HepG2 (cell line): ENCODE results near the gene PKIG. TPM values are rescaled to one million over a fixed set of nuclear protein-coding genes. Genes with fewer than 3 reads are reported as not detected.

Experiments used
- ATF1 ChIP-seq: IDR thresholded peaks from 2 replicates; pipeline ENCODE4 v1.6.1; 2016; ENCODE audit warnings: mild to moderate bottlenecking, control low read depth
- CCDC6 ChIP-seq: sonication (generic); formaldehyde crosslinking; IDR thresholded peaks from 2 replicates; pipeline ENCODE4 v1.8.1; 2022; ENCODE audit warnings: mild to moderate bottlenecking, missing genetic modification reagents, moderate library complexity
- KDM3A ChIP-seq: IDR thresholded peaks from 2 replicates; pipeline ENCODE4 v1.6.1; 2018; ENCODE audit warnings: low read depth, missing compliant biosample characterization
- MAFF ChIP-seq: IDR thresholded peaks from 2 replicates; pipeline ENCODE4 v1.6.1; 2011; ENCODE audit warnings: low read depth, low read length, improper control_type of control experiment
- NFKB2 ChIP-seq: sonication (generic); formaldehyde crosslinking; IDR thresholded peaks from 2 replicates; pipeline ENCODE4 v1.4.0; 2020; ENCODE audit warnings: missing genetic modification reagents, borderline replicate concordance
- REXO4 ChIP-seq: sonication (generic); formaldehyde crosslinking; IDR thresholded peaks from 2 replicates; pipeline ENCODE4 v1.8.0; 2022; ENCODE audit warnings: missing genetic modification reagents, mild to moderate bottlenecking, borderline replicate concordance
- RFX5 ChIP-seq: IDR thresholded peaks from 2 replicates; pipeline ENCODE4 v1.6.1; 2011; ENCODE audit warnings: low read depth, low read length, improper control_type of control experiment
- RXRA ChIP-seq: sonication (generic); formaldehyde crosslinking; IDR thresholded peaks from 2 replicates; pipeline ENCODE4 v1.5.1; 2020; ENCODE audit warnings: missing genetic modification reagents
- SMAD3 ChIP-seq: sonication (generic); formaldehyde crosslinking; IDR thresholded peaks from 2 replicates; pipeline ENCODE4 v1.4.0; 2020; ENCODE audit warnings: missing genetic modification reagents
- SP2 ChIP-seq: sonication (generic); formaldehyde crosslinking; IDR thresholded peaks from 2 replicates; pipeline ENCODE4 v1.5.1; 2020; ENCODE audit warnings: mild to moderate bottlenecking, missing genetic modification reagents
- TOE1 ChIP-seq: sonication (generic); formaldehyde crosslinking; IDR thresholded peaks from 2 replicates; pipeline ENCODE4 v1.4.0; 2020; ENCODE audit warnings: mild to moderate bottlenecking, missing genetic modification reagents
- polyA plus RNA-seq, 8 experiments: library from polyadenylated mRNA; depleted of rRNA in 3 of 8; stranded (reverse) in 7 of 8; unstranded in 1 of 8; fragments of >200 nt; fragmentation: Illumina TruSeq in 4 of 8; extraction: Trizol in 4 of 8; gene quantifications; 2 replicates each; pipeline versions ENCODE4 v1.2.1 to v1.2.3, GENCODE V29; 2011 to 2016; ENCODE audit warnings: low read depth in 4 of 8, missing spikeins in 1 of 8, mixed read lengths in 1 of 8; ENCODE audit not compliant: insufficient read depth in 1 of 8
- total RNA-seq, 5 experiments: library from RNA; depleted of rRNA; stranded (reverse); fragments of >200 nt; fragmentation: Illumina TruSeq; extraction: Trizol; gene quantifications; 2 replicates each; pipeline ENCODE4 v1.2.3, GENCODE V29; 2016; ENCODE audit warnings: low read depth in 1 of 5
- TF ChIP-seq, protein P1 (sequence below): sonication (generic); formaldehyde crosslinking; IDR thresholded peaks from 2 replicates; pipeline ENCODE4 v1.9.0; 2021; ENCODE audit warnings: mild to moderate bottlenecking, missing genetic modification reagents
- TF ChIP-seq, protein P2 (sequence below): IDR thresholded peaks from 2 replicates; pipeline ENCODE4 v1.6.1; 2018; ENCODE audit warnings: missing genetic modification reagents, mild to moderate bottlenecking, missing compliant biosample characterization
- TF ChIP-seq, protein P3 (sequence below): sonication (generic); formaldehyde crosslinking; IDR thresholded peaks from 2 replicates; pipeline ENCODE4 v1.4.0; 2020; ENCODE audit warnings: mild to moderate bottlenecking, missing genetic modification reagents
- TF ChIP-seq, protein P4 (sequence below): sonication (generic); formaldehyde crosslinking; IDR thresholded peaks from 2 replicates; pipeline ENCODE4 v1.5.0; 2020; ENCODE audit warnings: mild to moderate bottlenecking, missing genetic modification reagents

PKIG gene
- total and polyA plus RNA-seq, 2 of the 13 experiments (the other 11 are each of a cell fraction or from before 2014, with no cell fraction given) = 30.8 to 44.5 TPM

DNA sequence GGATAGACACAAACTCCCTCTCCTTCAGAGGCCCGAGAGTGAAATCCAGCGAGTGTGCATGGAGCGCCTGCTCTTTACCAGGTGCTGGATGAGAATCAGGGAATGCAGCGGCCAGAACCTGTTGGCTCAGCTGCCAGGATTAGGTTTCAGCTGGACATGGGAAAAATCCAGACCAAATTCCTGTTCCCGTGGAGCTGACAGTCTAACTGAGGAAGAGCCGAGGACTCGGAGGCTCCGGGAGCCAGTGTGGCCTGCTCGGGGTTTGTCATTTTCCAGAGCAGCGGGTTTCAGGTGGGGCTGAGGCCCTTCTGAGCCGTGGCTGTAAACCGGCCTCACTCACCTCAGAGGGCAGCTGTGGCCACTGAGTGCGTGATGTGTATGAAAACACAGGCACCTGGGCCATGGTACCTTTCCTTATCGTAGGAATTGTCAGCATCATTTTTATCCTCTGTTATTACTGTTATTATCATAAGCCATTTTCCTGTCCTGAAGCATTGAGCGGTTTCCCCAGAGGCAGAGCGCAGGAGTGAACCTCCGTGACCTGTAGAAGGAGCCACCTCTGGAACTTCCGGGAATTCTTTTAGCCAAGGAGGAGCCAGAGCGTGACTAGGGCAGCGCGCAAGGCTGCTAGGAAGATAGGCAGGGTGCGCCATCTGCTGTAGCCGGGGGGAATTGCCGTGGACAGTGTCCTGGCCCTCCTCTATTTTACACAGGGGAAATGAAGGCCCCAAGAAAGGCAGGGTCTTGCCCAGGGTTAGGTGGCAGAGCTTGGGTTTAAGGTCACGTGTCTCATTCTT, 27.3 kb downstream of the PKIG start (continued):
- TF ChIP-seq, protein P1, sequence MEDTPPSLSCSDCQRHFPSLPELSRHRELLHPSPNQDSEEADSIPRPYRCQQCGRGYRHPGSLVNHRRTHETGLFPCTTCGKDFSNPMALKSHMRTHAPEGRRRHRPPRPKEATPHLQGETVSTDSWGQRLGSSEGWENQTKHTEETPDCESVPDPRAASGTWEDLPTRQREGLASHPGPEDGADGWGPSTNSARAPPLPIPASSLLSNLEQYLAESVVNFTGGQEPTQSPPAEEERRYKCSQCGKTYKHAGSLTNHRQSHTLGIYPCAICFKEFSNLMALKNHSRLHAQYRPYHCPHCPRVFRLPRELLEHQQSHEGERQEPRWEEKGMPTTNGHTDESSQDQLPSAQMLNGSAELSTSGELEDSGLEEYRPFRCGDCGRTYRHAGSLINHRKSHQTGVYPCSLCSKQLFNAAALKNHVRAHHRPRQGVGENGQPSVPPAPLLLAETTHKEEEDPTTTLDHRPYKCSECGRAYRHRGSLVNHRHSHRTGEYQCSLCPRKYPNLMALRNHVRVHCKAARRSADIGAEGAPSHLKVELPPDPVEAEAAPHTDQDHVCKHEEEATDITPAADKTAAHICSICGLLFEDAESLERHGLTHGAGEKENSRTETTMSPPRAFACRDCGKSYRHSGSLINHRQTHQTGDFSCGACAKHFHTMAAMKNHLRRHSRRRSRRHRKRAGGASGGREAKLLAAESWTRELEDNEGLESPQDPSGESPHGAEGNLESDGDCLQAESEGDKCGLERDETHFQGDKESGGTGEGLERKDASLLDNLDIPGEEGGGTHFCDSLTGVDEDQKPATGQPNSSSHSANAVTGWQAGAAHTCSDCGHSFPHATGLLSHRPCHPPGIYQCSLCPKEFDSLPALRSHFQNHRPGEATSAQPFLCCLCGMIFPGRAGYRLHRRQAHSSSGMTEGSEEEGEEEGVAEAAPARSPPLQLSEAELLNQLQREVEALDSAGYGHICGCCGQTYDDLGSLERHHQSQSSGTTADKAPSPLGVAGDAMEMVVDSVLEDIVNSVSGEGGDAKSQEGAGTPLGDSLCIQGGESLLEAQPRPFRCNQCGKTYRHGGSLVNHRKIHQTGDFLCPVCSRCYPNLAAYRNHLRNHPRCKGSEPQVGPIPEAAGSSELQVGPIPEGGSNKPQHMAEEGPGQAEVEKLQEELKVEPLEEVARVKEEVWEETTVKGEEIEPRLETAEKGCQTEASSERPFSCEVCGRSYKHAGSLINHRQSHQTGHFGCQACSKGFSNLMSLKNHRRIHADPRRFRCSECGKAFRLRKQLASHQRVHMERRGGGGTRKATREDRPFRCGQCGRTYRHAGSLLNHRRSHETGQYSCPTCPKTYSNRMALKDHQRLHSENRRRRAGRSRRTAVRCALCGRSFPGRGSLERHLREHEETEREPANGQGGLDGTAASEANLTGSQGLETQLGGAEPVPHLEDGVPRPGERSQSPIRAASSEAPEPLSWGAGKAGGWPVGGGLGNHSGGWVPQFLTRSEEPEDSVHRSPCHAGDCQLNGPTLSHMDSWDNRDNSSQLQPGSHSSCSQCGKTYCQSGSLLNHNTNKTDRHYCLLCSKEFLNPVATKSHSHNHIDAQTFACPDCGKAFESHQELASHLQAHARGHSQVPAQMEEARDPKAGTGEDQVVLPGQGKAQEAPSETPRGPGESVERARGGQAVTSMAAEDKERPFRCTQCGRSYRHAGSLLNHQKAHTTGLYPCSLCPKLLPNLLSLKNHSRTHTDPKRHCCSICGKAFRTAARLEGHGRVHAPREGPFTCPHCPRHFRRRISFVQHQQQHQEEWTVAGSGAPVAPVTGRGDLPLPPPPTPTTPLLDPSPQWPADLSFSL (CRISPR knock-in tag) = no peak
- TF ChIP-seq TOE1 (peak; percentile 80; the same call in 1 of the 2 replicates), CCDC6 (CRISPR knock-in tag) (peak; percentile 31; the same call in 1 of the 2 replicates), NFKB2 (CRISPR knock-in tag) (peak; percentile 69; the same call in 1 of the 2 replicates), ATF1 (CRISPR knock-in tag) (no peak), RXRA (CRISPR knock-in tag) (peak; percentile 94), SMAD3 (peak; percentile 98), SP2 (CRISPR knock-in tag) (no peak; the same call in 1 of the 2 replicates), KDM3A (CRISPR knock-in tag) (peak; percentile 92), REXO4 (CRISPR knock-in tag) (no peak), RFX5 (no peak; the same call in 1 of the 2 replicates), MAFF (no peak)
- TF ChIP-seq, protein P2, sequence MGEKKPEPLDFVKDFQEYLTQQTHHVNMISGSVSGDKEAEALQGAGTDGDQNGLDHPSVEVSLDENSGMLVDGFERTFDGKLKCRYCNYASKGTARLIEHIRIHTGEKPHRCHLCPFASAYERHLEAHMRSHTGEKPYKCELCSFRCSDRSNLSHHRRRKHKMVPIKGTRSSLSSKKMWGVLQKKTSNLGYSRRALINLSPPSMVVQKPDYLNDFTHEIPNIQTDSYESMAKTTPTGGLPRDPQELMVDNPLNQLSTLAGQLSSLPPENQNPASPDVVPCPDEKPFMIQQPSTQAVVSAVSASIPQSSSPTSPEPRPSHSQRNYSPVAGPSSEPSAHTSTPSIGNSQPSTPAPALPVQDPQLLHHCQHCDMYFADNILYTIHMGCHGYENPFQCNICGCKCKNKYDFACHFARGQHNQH (CRISPR knock-in tag) = peak; percentile 93
- TF ChIP-seq, protein P3, sequence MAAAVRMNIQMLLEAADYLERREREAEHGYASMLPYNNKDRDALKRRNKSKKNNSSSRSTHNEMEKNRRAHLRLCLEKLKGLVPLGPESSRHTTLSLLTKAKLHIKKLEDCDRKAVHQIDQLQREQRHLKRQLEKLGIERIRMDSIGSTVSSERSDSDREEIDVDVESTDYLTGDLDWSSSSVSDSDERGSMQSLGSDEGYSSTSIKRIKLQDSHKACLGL (CRISPR knock-in tag) = 0 out of 2 replicates have a peak, but pooled peaks have one; percentile 63
- TF ChIP-seq, protein P4, sequence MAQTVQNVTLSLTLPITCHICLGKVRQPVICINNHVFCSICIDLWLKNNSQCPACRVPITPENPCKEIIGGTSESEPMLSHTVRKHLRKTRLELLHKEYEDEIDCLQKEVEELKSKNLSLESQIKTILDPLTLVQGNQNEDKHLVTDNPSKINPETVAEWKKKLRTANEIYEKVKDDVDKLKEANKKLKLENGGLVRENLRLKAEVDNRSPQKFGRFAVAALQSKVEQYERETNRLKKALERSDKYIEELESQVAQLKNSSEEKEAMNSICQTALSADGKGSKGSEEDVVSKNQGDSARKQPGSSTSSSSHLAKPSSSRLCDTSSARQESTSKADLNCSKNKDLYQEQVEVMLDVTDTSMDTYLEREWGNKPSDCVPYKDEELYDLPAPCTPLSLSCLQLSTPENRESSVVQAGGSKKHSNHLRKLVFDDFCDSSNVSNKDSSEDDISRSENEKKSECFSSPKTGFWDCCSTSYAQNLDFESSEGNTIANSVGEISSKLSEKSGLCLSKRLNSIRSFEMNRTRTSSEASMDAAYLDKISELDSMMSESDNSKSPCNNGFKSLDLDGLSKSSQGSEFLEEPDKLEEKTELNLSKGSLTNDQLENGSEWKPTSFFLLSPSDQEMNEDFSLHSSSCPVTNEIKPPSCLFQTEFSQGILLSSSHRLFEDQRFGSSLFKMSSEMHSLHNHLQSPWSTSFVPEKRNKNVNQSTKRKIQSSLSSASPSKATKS (CRISPR knock-in tag) = no peak
